Breast epithelium (tissue), 4 donors: ENCODE data around the gene CALN1. TPM values are rescaled to one million over a fixed set of nuclear protein-coding genes. Genes with fewer than 3 reads are reported as not detected.

Source experiments
- DNase-seq, 2 donors: peaks; one replicate each; pipeline ENCODE4 v3.0.0-alpha.2; 2019; ENCODE audit warnings: low spot score in 2 of 2
- H3K27ac ChIP-seq, 2 donors: fragments of 200-600 bp; sonication (generic) in 1 of 2; one replicate each; pipeline ENCODE4 v1.5.1; 2016 to 2019; ENCODE audit warnings: mild to moderate bottlenecking in 1 of 2
- H3K27me3 ChIP-seq, 2 donors: fragments of 200-600 bp; sonication (generic) in 1 of 2; one replicate each; pipeline versions ENCODE4 v1.5.1 to v1.6.0; 2017 to 2019; ENCODE audit warnings: control low read depth in 1 of 2, mild to moderate bottlenecking in 1 of 2
- H3K36me3 ChIP-seq: fragments of 200-600 bp; one replicate; pipeline ENCODE4 v1.5.1; 2019
- H3K4me1 ChIP-seq, 2 donors: fragments of 200-600 bp; sonication (generic); one replicate each; pipeline ENCODE4 v1.5.1; 2016 to 2019; ENCODE audit warnings: control low read depth in 1 of 2
- H3K4me3 ChIP-seq, 3 donors: fragments of 200-600 bp; sonication (generic); 1 replicate in 2 of 3; 2 replicates in 1 of 3; pipeline ENCODE4 v1.5.1; 2016 to 2019; ENCODE audit warnings: mild to moderate bottlenecking in 3 of 3, moderate library complexity in 2 of 3
- H3K9me3 ChIP-seq, 2 donors: fragments of 200-600 bp; sonication (generic) in 1 of 2; one replicate each; pipeline ENCODE4 v1.5.1; 2016 to 2019; ENCODE audit warnings: control low read depth in 1 of 2
- POLR2A ChIP-seq: fragments of 450-650 bp; IDR thresholded peaks from one replicate; pipeline ENCODE4 v1.6.1; 2016; ENCODE audit warnings: antibody characterized with exemption, mild to moderate bottlenecking, moderate library complexity
- POLR2AphosphoS5 ChIP-seq, 3 donors: sonication (generic); formaldehyde crosslinking; IDR thresholded peaks; one replicate each; pipeline ENCODE4 v1.6.1; 2017; ENCODE audit warnings: antibody characterized with exemption in 3 of 3
- intact Hi-C: fragments of 100-400 bp; cut with DNase I; formaldehyde crosslinking; loops from one replicate; pipeline ENCODE4 v1.15.1; 2023; ENCODE audit warnings: low total_unique reads
- total RNA-seq, 3 donors: library from RNA; depleted of rRNA; stranded (reverse); fragments of >200 nt; gene quantifications; one replicate each; pipeline ENCODE4 v1.1.0, GENCODE V29; 2016
- TF ChIP-seq, protein P1 (sequence below), 3 donors: fragments of 450-650 bp; IDR thresholded peaks; one replicate each; pipeline ENCODE4 v1.5.1; 2016 to 2017; ENCODE audit warnings: antibody characterized with exemption in 3 of 3, mild to moderate bottlenecking in 3 of 3, moderate library complexity in 3 of 3

The CALN1 gene
- total RNA-seq, 3 donors from 2014 or later = under 0.01 to 0.33 (median 0.15) TPM

DNA sequence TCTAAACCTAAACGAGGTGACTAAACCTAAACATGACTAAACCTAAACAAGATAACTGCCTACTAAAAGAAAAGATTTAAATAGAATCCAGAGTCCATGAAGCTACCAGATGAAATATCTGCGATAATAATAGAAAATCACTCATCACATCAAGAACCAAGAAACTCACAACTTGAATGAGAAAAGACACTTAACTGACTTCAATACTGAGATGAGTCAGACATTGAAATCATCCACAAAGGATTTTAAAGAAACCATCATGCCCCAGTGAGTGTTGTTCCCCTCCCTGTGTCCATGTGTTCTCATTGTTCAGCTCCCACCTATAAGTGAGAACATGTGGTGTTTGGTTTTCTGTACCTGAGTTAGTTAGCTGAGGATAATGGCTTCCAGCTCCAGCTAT lies 416.0 kb downstream of the CALN1 start:
- intact Hi-C loops = no loop called here
- TF ChIP-seq, protein P1, sequence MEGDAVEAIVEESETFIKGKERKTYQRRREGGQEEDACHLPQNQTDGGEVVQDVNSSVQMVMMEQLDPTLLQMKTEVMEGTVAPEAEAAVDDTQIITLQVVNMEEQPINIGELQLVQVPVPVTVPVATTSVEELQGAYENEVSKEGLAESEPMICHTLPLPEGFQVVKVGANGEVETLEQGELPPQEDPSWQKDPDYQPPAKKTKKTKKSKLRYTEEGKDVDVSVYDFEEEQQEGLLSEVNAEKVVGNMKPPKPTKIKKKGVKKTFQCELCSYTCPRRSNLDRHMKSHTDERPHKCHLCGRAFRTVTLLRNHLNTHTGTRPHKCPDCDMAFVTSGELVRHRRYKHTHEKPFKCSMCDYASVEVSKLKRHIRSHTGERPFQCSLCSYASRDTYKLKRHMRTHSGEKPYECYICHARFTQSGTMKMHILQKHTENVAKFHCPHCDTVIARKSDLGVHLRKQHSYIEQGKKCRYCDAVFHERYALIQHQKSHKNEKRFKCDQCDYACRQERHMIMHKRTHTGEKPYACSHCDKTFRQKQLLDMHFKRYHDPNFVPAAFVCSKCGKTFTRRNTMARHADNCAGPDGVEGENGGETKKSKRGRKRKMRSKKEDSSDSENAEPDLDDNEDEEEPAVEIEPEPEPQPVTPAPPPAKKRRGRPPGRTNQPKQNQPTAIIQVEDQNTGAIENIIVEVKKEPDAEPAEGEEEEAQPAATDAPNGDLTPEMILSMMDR (IDR thresholded peaks at IDR 0.05) = no peak
- TF ChIP-seq POLR2A (no peak), POLR2AphosphoS5 (IDR thresholded peaks at IDR 0.05) (no peak)

DNA sequence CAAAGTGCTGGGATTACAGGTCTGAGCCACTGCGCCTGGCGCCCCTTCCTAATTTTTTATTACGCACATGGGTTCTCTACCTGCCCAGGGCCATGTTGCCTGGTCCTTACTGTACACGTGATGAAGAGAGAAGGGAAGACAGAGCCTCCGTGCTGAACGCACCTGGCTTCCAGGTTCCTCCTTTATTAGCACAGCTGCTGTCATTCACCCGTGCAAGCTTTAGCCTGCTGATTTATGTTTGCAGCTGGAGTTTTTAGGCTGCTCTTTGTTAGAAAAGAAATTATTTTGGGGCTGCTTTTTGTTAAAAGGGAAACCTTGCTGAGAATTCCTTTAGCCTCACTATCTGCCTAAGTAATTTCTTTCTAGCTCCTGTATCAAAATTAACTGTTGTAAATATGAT lies 417.0 kb downstream of the CALN1 start:
- no peak for DNase-seq
- H3K27ac ChIP-seq = no peak overlapping the region
- no peaks in the 10 kb centered on the region for H3K9me3 ChIP-seq
- no peaks in the 10 kb centered on the region for H3K4me1 ChIP-seq
- H3K4me3 ChIP-seq = no peak overlapping the region
- no peaks in the 10 kb centered on the region for H3K27me3 ChIP-seq
- TF ChIP-seq, protein P1 (IDR thresholded peaks at IDR 0.05) = no peak
- TF ChIP-seq POLR2A (no peak), POLR2AphosphoS5 (IDR thresholded peaks at IDR 0.05) (no peak)
- intact Hi-C loops = no loop called here
- no peaks in the 10 kb centered on the region for H3K36me3 ChIP-seq

More for the DNA sequence above, 416.0 kb downstream of the CALN1 start:
- Histone ChIP-seq H3K27ac (no peak overlapping the region), H3K4me1 (no peaks in the 10 kb centered on the region), H3K36me3 (no peaks in the 10 kb centered on the region), H3K27me3 (no peaks in the 10 kb centered on the region), H3K9me3 (no peaks in the 10 kb centered on the region), H3K4me3 (no peak overlapping the region)
- DNase-seq = no peak

DNA sequence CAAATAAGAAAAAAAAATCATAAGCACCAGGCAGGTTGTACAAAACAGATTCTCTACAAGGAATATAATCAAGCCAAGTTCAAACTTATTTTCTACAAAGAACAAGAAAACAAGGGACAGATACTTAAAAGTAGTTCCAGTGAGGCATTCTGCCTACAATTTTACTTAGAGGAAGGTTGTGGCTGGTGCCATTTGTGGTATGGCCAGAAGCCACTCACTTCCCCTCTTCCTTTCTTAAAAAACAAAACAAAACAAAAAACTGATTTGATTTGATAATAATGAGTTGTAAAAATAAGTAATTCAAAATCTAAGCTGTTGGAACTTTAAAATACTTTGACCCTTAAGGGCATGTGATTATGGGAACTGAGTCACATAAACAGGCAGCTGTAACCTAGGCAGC lies 420.6 kb downstream of the CALN1 start:
- Histone ChIP-seq H3K9me3 (no peaks in the 10 kb centered on the region), H3K27ac (no peak overlapping the region), H3K4me1 (no peaks in the 10 kb centered on the region), H3K4me3 (no peak overlapping the region), H3K27me3 (no peaks in the 10 kb centered on the region), H3K36me3 (no peaks in the 10 kb centered on the region)
- no peak for DNase-seq
- intact Hi-C loops = no loop called here
- TF ChIP-seq POLR2A (no peak), POLR2AphosphoS5 (IDR thresholded peaks at IDR 0.05) (no peak)
- TF ChIP-seq, protein P1 (IDR thresholded peaks at IDR 0.05) = no peak

DNA sequence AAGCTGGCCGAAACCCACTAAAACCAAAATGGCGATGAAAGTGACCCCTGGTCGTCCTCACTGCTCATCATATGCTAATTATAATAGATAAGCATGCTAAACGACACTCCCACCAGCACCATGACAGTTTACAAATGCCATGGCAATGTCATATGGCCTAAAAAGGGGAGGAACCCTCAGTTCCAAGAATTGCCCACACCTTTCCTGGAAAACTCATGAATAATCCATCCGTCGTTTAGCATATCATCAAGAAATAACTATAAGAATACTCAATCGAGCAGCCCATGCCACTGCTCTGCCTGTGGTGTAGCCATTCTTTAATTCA lies 422.0 kb downstream of the CALN1 start:
- no peak overlapping the region for H3K27ac ChIP-seq
- no peak overlapping the region for H3K4me3 ChIP-seq
- TF ChIP-seq, protein P1 (IDR thresholded peaks at IDR 0.05) = no peak
- no peak for TF ChIP-seq POLR2A
- no peak for TF ChIP-seq POLR2AphosphoS5 (IDR thresholded peaks at IDR 0.05)
- no peaks in the 10 kb centered on the region for H3K36me3 ChIP-seq
- intact Hi-C loops = no loop called here
- no peaks in the 10 kb centered on the region for H3K27me3 ChIP-seq
- no peak for DNase-seq
- no peaks in the 10 kb centered on the region for H3K9me3 ChIP-seq
- H3K4me1 ChIP-seq = no peaks in the 10 kb centered on the region

DNA sequence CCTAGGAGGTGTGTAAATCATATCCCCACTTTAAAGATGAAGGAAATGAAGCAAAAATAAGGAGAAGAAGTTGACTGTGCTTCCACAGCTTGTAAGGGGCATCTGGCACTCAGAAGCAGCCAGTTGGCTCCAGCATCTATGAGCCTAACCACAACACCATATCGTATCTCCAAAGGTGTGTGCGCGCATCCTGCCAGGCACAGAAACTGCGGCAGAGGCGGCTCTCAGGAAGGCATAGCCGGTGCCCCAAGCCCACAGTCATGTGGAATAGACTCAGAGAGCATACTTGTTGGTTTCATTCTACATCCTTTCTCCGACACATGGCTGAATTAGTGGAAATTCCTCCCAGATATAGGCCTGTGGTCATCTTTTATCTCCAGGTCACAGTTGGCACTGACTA lies 423.9 kb downstream of the CALN1 start:
- Histone ChIP-seq H3K4me3 (no peak overlapping the region), H3K4me1 (no peaks in the 10 kb centered on the region), H3K27me3 (no peaks in the 10 kb centered on the region), H3K27ac (no peak overlapping the region), H3K9me3 (no peaks in the 10 kb centered on the region), H3K36me3 (no peaks in the 10 kb centered on the region)
- TF ChIP-seq POLR2AphosphoS5 (IDR thresholded peaks at IDR 0.05) (no peak), POLR2A (no peak)
- TF ChIP-seq, protein P1 (IDR thresholded peaks at IDR 0.05) = no peak
- intact Hi-C loops = no loop called here
- no peak for DNase-seq
